OCI-LY7 (cell line): ENCODE results near the gene HSPH1. TPM values are rescaled to one million over a fixed set of nuclear protein-coding genes. Genes with fewer than 3 reads are reported as not detected.

Experiments used
- BruUV-seq: library from RNA; stranded (reverse); fragments of 400-500 nt; replicated peaks from 2 replicates; lab custom pipeline; 2021; lab: Mats Ljungman, UMichigan
- CTCF ChIA-PET: fragments of 300-600 bp; sonication (Branson Sonifier 250); formaldehyde crosslinking; loops from one replicate; lab custom pipeline; 2022; ENCODE audit warnings: antibody characterized with exemption; ENCODE audit not compliant: unreplicated experiment; lab: Charles Lee
- POLR2A ChIA-PET: fragments of 300-600 bp; sonication (Branson Sonifier 250); formaldehyde crosslinking; loops from one replicate; lab custom pipeline; 2022; ENCODE audit warnings: antibody characterized with exemption; lab: Charles Lee
- DNase-seq: peaks from one replicate; pipeline ENCODE4 v3.0.0-alpha.2; 2015; ENCODE audit warnings: low spot score
- H2AFZ ChIP-seq: fragments of 200-600 bp; sonication (generic), shearing (Covaris generic); 2 replicates; pipeline ENCODE4 v1.6.1; 2014; ENCODE audit warnings: mild to moderate bottlenecking, antibody characterized with exemption, low read length, moderate library complexity
- H3K27ac ChIP-seq: fragments of 200-600 bp; sonication (generic); 2 replicates; pipeline ENCODE4 v1.5.1; 2014; ENCODE audit warnings: mixed run types, low read depth, mild to moderate bottlenecking, moderate library complexity, low read length, inconsistent platforms; ENCODE audit not compliant: poor library complexity, severe bottlenecking
- H3K36me3 ChIP-seq: fragments of 200-600 bp; sonication (generic); 2 replicates; pipeline ENCODE4 v1.6.1; 2014; ENCODE audit warnings: mild to moderate bottlenecking, antibody characterized with exemption, low read length, moderate library complexity, mixed read lengths; ENCODE audit not compliant: insufficient read depth
- H3K4me1 ChIP-seq: fragments of 200-600 bp; sonication (generic); 2 replicates; pipeline ENCODE4 v1.5.1; 2014; ENCODE audit warnings: mild to moderate bottlenecking, low read length; ENCODE audit not compliant: insufficient read depth, poor library complexity, severe bottlenecking
- H3K4me2 ChIP-seq: fragments of 200-600 bp; sonication (generic); 2 replicates; pipeline ENCODE4 v1.6.1; 2014; ENCODE audit warnings: mild to moderate bottlenecking, low read length
- H3K4me3 ChIP-seq: fragments of 200-600 bp; sonication (generic); 2 replicates; pipeline ENCODE4 v1.5.1; 2014; ENCODE audit warnings: mild to moderate bottlenecking, low read depth, low read length; ENCODE audit not compliant: poor library complexity, severe bottlenecking
- H3K79me2 ChIP-seq: fragments of 200-600 bp; sonication (generic); 2 replicates; pipeline ENCODE4 v1.6.1; 2016; ENCODE audit warnings: low read depth, mild to moderate bottlenecking, low read length, moderate library complexity, mixed read lengths; ENCODE audit not compliant: insufficient read depth
- H3K9me2 ChIP-seq: fragments of 200-600 bp; sonication (generic); 2 replicates; pipeline ENCODE4 v1.6.1; 2016; ENCODE audit warnings: mild to moderate bottlenecking, low read length, mixed read lengths; ENCODE audit not compliant: insufficient read depth
- H3K9me3 ChIP-seq: fragments of 200-600 bp; sonication (generic); 2 replicates; pipeline ENCODE4 v1.6.1; 2014; ENCODE audit warnings: mild to moderate bottlenecking, mixed run types, low read length, mixed read lengths
- H4K20me1 ChIP-seq: fragments of 200-600 bp; sonication (generic); 2 replicates; pipeline ENCODE4 v1.6.1; 2014; ENCODE audit warnings: mild to moderate bottlenecking, antibody characterized with exemption, low read length, moderate library complexity, mixed read lengths; ENCODE audit not compliant: insufficient read depth
- EZH2phosphoT487 ChIP-seq: fragments of 200-600 bp; sonication (generic); IDR thresholded peaks from 2 replicates; pipeline ENCODE4 v1.6.1; 2018; ENCODE audit warnings: low read depth, borderline replicate concordance, mild to moderate bottlenecking, mixed run types, antibody characterized with exemption, low read length, moderate library complexity, mixed read lengths
- intact Hi-C: fragments of 100-400 bp; cut with micrococcal nuclease; formaldehyde crosslinking; loops from one replicate; pipeline ENCODE4 v1.10.0; 2022; ENCODE audit not compliant: unreplicated experiment
- total RNA-seq, 2 experiments: library from RNA; depleted of rRNA in 1 of 2; stranded (reverse); fragments of >200 nt in 1 of 2; shearing (Covaris generic) in 1 of 2; gene quantifications; 2 replicates each; pipeline ENCODE4 v1.2.3, GENCODE V29; 2014 to 2022
- TF ChIP-seq, protein P1 (sequence below): fragments of 200-600 bp; sonication (generic); conservative IDR thresholded peaks from 2 replicates; pipeline ENCODE4 v1.5.1; 2014; ENCODE audit warnings: mild to moderate bottlenecking, antibody characterized with exemption, low read length, moderate library complexity, mixed read lengths

The HSPH1 gene
- total RNA-seq, 2 experiments from 2014 or later, result 89.6 to 176 TPM

DNA sequence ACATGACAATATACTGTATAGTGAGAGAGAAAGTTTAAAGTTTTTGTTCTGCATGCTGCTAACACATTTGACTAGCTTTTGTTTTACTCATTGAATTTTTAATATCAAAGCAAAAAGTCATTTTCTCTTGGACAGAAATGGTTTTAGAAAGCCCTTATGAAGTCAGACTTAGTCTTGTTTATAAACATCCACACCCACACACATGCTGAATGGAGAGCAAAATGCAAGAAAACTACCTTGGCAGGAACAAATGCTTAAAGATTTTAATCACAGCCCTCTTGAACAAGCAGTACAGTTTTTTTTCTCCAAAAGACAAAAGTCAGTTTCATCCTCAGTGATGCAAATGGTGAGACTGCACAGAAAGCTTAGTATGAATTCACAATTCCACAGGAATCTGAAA is 25.0 kb downstream of the HSPH1 start:
- H3K9me3 ChIP-seq, result no peaks in the 10 kb centered on the region
- peaks cover 12% of the 10 kb centered on the region; the same call in 1 of the 2 replicates for H4K20me1 ChIP-seq
- H3K36me3 ChIP-seq, result peaks cover 85% of the 10 kb centered on the region
- ChIA-PET CTCF (no interaction called here), POLR2A (interaction anchor here (0.7 to 1.4 kb wide), 3 partner anchors 11 to 777 kb away, joined by 3 to 6 read pairs (median 3); no protein-coding TSS in a partner anchor)
- no peak overlapping the region for H3K27ac ChIP-seq
- intact Hi-C loops, result no loop called here
- no peaks in the 10 kb centered on the region for H3K9me2 ChIP-seq
- no peaks in the 10 kb centered on the region; the same call in 1 of the 2 replicates for H3K79me2 ChIP-seq
- BruUV-seq, result TSS peak; percentile 75
- no peak for DNase-seq
- no peaks in the 10 kb centered on the region for H3K4me1 ChIP-seq
- TF ChIP-seq EZH2phosphoT487, result no peak
- TF ChIP-seq, protein P1, sequence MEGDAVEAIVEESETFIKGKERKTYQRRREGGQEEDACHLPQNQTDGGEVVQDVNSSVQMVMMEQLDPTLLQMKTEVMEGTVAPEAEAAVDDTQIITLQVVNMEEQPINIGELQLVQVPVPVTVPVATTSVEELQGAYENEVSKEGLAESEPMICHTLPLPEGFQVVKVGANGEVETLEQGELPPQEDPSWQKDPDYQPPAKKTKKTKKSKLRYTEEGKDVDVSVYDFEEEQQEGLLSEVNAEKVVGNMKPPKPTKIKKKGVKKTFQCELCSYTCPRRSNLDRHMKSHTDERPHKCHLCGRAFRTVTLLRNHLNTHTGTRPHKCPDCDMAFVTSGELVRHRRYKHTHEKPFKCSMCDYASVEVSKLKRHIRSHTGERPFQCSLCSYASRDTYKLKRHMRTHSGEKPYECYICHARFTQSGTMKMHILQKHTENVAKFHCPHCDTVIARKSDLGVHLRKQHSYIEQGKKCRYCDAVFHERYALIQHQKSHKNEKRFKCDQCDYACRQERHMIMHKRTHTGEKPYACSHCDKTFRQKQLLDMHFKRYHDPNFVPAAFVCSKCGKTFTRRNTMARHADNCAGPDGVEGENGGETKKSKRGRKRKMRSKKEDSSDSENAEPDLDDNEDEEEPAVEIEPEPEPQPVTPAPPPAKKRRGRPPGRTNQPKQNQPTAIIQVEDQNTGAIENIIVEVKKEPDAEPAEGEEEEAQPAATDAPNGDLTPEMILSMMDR, result no peak
- H3K4me2 ChIP-seq, result no peak overlapping the region
- H3K4me3 ChIP-seq, result no peak overlapping the region
- H2AFZ ChIP-seq, result no peak overlapping the region

DNA sequence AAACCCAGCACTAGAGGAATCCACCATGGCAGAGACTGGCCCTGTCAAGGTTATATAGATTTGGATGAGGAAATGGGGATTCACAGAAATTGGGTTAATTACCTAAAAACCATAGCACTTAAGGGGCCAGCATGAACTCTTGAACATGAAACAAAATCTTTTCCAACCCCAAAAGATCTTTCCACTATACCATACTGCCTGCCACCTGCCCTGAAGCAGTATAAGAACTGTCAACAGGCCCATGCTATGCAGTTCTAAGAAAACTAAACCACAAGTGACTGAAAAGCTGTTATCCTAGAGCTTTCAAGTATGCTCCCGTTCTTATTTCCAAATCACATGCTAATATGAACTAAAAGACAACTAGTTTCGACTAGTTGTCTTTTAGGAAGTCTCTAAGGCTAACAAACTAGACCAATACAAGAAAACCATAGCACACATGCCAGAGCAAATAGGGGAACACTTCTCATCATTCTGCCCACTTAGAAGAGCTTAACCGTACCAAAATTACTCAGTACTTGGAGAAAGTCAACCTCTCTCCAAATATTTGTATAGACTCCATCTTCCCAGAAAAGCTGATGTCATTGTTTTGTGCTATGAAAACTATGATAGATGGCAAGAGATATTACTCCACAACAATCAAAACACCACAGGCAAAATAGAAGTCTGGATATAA is 27.5 kb downstream of the HSPH1 start:
- Histone ChIP-seq H3K4me2 (no peak overlapping the region), H3K79me2 (no peaks in the 10 kb centered on the region), H3K36me3 (peaks cover 60% of the 10 kb centered on the region), H3K27ac (no peak overlapping the region), H2AFZ (no peak overlapping the region), H4K20me1 (peaks cover 12% of the 10 kb centered on the region; the same call in 1 of the 2 replicates), H3K9me2 (no peaks in the 10 kb centered on the region), H3K4me1 (no peaks in the 10 kb centered on the region), H3K4me3 (no peak overlapping the region), H3K9me3 (no peaks in the 10 kb centered on the region)
- BruUV-seq, result no TSS peak
- no peak for DNase-seq
- POLR2A ChIA-PET, result interaction anchor here (0.6 kb wide), 1 partner anchor 19 kb away, joined by 3 read pairs; no protein-coding TSS in a partner anchor
- CTCF ChIA-PET, result interaction anchor here (0.8 kb wide), 1 partner anchor 19 kb away, joined by 3 read pairs; no protein-coding TSS in a partner anchor
- intact Hi-C loops, result no loop called here
- no peak for TF ChIP-seq EZH2phosphoT487
- TF ChIP-seq, protein P1, result no peak

DNA sequence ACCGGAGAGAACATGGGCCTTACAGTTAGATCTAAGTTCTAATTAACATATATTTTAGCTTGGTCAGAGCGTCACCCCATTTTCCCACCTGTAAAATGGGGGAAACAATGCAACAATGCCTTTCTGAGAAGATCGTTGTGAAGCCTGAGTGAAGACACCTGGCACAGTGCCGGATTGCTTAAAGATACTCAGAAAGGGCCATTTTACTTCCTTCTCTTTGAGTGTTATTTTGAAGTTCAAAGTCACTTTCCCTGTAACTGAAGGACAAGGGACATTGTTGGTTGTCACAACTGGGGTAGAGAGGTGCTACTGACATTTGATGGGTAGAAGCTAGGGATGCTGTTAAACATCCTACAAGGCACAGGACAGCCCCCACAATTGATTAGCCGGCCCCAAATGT is 28.1 kb downstream of the HSPH1 start:
- Histone ChIP-seq H3K79me2 (no peaks in the 10 kb centered on the region), H3K4me2 (no peak overlapping the region), H3K9me2 (no peaks in the 10 kb centered on the region), H3K9me3 (no peaks in the 10 kb centered on the region), H3K36me3 (peaks cover 55% of the 10 kb centered on the region), H4K20me1 (peaks cover 12% of the 10 kb centered on the region; the same call in 1 of the 2 replicates), H3K4me3 (no peak overlapping the region), H3K27ac (no peak overlapping the region), H3K4me1 (no peaks in the 10 kb centered on the region), H2AFZ (no peak overlapping the region)
- intact Hi-C loops, result no loop called here
- no peak for TF ChIP-seq EZH2phosphoT487
- ChIA-PET POLR2A (no interaction called here), CTCF (no interaction called here)
- BruUV-seq, result no TSS peak
- DNase-seq, result no peak
